ENCODE measurements around the gene MAD1L1.

MAD1L1 gene

GRCh38 chr7:1951159-1951536 is 281.6 kb downstream of the MAD1L1 start:
- DNase-seq (ENCODE audit: low read depth) = peak; percentile 13
- no peak for TF ChIP-seq CTCF (conservative IDR thresholded peaks at IDR 0.05; ENCODE audit: low read length)
- no peak overlapping the region for H3K4me3 ChIP-seq (ENCODE audit: low read length)

- DNase-seq (ENCODE audit: low read depth) = no peak
- TF ChIP-seq CTCF (conservative IDR thresholded peaks at IDR 0.05; ENCODE audit: low read length) = no peak
- H3K4me3 ChIP-seq (ENCODE audit: low read length) = no peak overlapping the region
These were observed 282.1 kb downstream of the MAD1L1 start for GRCh38 chr7:1950452-1951158.

GRCh38 chr7:1950066-1950451 is 282.7 kb downstream of the MAD1L1 start:
- no peak for TF ChIP-seq CTCF (conservative IDR thresholded peaks at IDR 0.05; ENCODE audit: low read length)
- no peak for DNase-seq (ENCODE audit: low read depth)
- H3K4me3 ChIP-seq (ENCODE audit: low read length) = no peak overlapping the region

GRCh38 chr7:1949681-1950055 is 283.1 kb downstream of the MAD1L1 start:
- H3K4me3 ChIP-seq (ENCODE audit: low read length) = no peak overlapping the region
- TF ChIP-seq CTCF (conservative IDR thresholded peaks at IDR 0.05; ENCODE audit: low read length) = no peak
- DNase-seq (ENCODE audit: low read depth) = no peak

GRCh38 chr7:1948887-1949680 is 283.7 kb downstream of the MAD1L1 start:
- no peak for DNase-seq (ENCODE audit: low read depth)
- no peak overlapping the region for H3K4me3 ChIP-seq (ENCODE audit: low read length)
- TF ChIP-seq CTCF (conservative IDR thresholded peaks at IDR 0.05; ENCODE audit: low read length) = no peak

GRCh38 chr7:1948301-1948796 is 284.4 kb downstream of the MAD1L1 start:
- no peak for TF ChIP-seq CTCF (conservative IDR thresholded peaks at IDR 0.05; ENCODE audit: low read length)
- DNase-seq (ENCODE audit: low read depth) = no peak
- H3K4me3 ChIP-seq (ENCODE audit: low read length) = no peak overlapping the region
